A549 (cell line): ENCODE results near the gene CCDC47. TPM values are rescaled to one million over a fixed set of nuclear protein-coding genes. Genes with fewer than 3 reads are reported as not detected.

Source experiments
- ATAC-seq, 2 experiments: fragments of 200-7000 bp in 1 of 2; fragments of >200 bp in 1 of 2; cut with Nextera tagmentation in 1 of 2; cut with Tn5 transposase in 1 of 2; 3 replicates each; pipeline versions ENCODE4 v1.8.0 to v1.9.1; 2018 to 2020; ENCODE audit warnings: mild to moderate bottlenecking in 1 of 2, moderate library complexity in 1 of 2
- CTCF ChIA-PET: fragments of 300-600 bp; sonication (Branson Sonifier 250); formaldehyde crosslinking; extraction: SDS; loops from one replicate; lab custom pipeline; 2021; ENCODE audit warnings: antibody characterized with exemption, inconsistent platforms; lab: Yijun Ruan, JAX
- POLR2A ChIA-PET: fragments of 350-600 bp; formaldehyde crosslinking; extraction: SDS; loops from one replicate; lab custom pipeline; 2021; ENCODE audit warnings: antibody characterized with exemption, inconsistent platforms; lab: Yijun Ruan, JAX
- DNase-seq, 2 experiments: peaks; one replicate each; pipeline versions ENCODE4 v3.0.0 to v3.0.0-alpha.2; 2011 to 2016; ENCODE audit warnings: low read depth in 1 of 2, low spot score in 1 of 2
- FAIRE-seq: peaks from 2 replicates; lab custom pipeline; 2011; peaks lifted over from hg19 to GRCh38; lab: Jason Lieb, UNC
- H3K27ac ChIP-seq, 2 experiments: fragments of >200 bp; sonication (Bioruptor Twin); formaldehyde crosslinking; 3 replicates each; pipeline ENCODE4 v1.5.1; 2016 to 2017
- H3K4me1 ChIP-seq: fragments of >200 bp; sonication (Bioruptor Twin); formaldehyde crosslinking; 3 replicates; pipeline ENCODE4 v1.6.1; 2016
- H3K4me2 ChIP-seq: fragments of >200 bp; sonication (Bioruptor Twin); formaldehyde crosslinking; 3 replicates; pipeline ENCODE4 v1.6.1; 2016
- H3K4me3 ChIP-seq: fragments of >200 bp; sonication (Bioruptor Twin); formaldehyde crosslinking; 3 replicates; pipeline ENCODE4 v1.5.1; 2016
- H3K9me3 ChIP-seq: fragments of >200 bp; sonication (Bioruptor Twin); formaldehyde crosslinking; 3 replicates; pipeline ENCODE4 v1.6.1; 2016
- BCL3 ChIP-seq: fragments of >200 bp; sonication (Bioruptor Twin); formaldehyde crosslinking; IDR thresholded peaks from 3 replicates; pipeline ENCODE4 v1.6.1; 2016
- CBX2 ChIP-seq: fragments of 200-600 bp; sonication (generic); IDR thresholded peaks from 2 replicates; pipeline ENCODE4 v1.6.1; 2016; ENCODE audit warnings: low read depth, mild to moderate bottlenecking, borderline replicate concordance
- CEBPB ChIP-seq, 2 experiments: fragments of >200 bp in 1 of 2; sonication (Bioruptor Twin) in 1 of 2; formaldehyde crosslinking in 1 of 2; IDR thresholded peaks; 2 replicates each; pipeline ENCODE4 v1.6.1; 2012 to 2016
- E2F6 ChIP-seq: IDR thresholded peaks from 2 replicates; pipeline ENCODE4 v1.6.1; 2012; ENCODE audit warnings: low read depth, borderline replicate concordance
- EHF ChIP-seq: fragments of 250-450 bp; sonication (Bioruptor Pico); IDR thresholded peaks from 2 replicates; pipeline ENCODE4 v1.5.0; 2020; ENCODE audit warnings: mild to moderate bottlenecking
- ELK1 ChIP-seq: fragments of 150-350 bp; IDR thresholded peaks from 2 replicates; pipeline ENCODE4 v1.6.1; 2014; ENCODE audit warnings: low read depth, mild to moderate bottlenecking, low read length
- HDAC2 ChIP-seq: fragments of 200-600 bp; sonication (generic); IDR thresholded peaks from 2 replicates; pipeline ENCODE4 v1.6.1; 2016
- HMGXB4 ChIP-seq: fragments of 250-450 bp; sonication (Bioruptor Pico); IDR thresholded peaks from 2 replicates; pipeline ENCODE4 v1.5.0; 2021; ENCODE audit warnings: mild to moderate bottlenecking, moderate library complexity, borderline replicate concordance
- JUNB ChIP-seq: fragments of >200 bp; sonication (Bioruptor Twin); formaldehyde crosslinking; IDR thresholded peaks from 2 replicates; pipeline ENCODE4 v1.6.1; 2016
- KDM1A ChIP-seq: fragments of 200-600 bp; sonication (generic); IDR thresholded peaks from 2 replicates; pipeline ENCODE4 v1.6.1; 2016; ENCODE audit warnings: low read depth, mild to moderate bottlenecking
- NFE2L2 ChIP-seq: fragments of 150-350 bp; conservative IDR thresholded peaks from 2 replicates; pipeline ENCODE4 v1.6.1; 2014; ENCODE audit warnings: low read length
- RARB ChIP-seq: fragments of 250-450 bp; sonication (Bioruptor Pico); IDR thresholded peaks from 2 replicates; pipeline ENCODE4 v1.8.0; 2021; ENCODE audit warnings: mild to moderate bottlenecking, moderate library complexity
- RCOR1 ChIP-seq: fragments of 150-350 bp; IDR thresholded peaks from 2 replicates; pipeline ENCODE4 v1.6.1; 2014; ENCODE audit warnings: antibody characterized with exemption, low read length, low read depth
- REST ChIP-seq: fragments of 200-600 bp; sonication (generic); IDR thresholded peaks from 2 replicates; pipeline ENCODE4 v1.6.1; 2016; ENCODE audit warnings: antibody characterized with exemption, mild to moderate bottlenecking, moderate library complexity
- SREBF2 ChIP-seq: fragments of 450-650 bp; IDR thresholded peaks from 2 replicates; pipeline ENCODE4 v1.6.1; 2014; ENCODE audit warnings: mild to moderate bottlenecking, moderate library complexity
- TP53 ChIP-seq: fragments of 250-450 bp; sonication (Bioruptor Pico); IDR thresholded peaks from 2 replicates; pipeline ENCODE4 v1.5.0; 2021; ENCODE audit warnings: mild to moderate bottlenecking, moderate library complexity
- WGBS: methylation state at CpG from one replicate; pipeline ENCODE4 v1.1.6; 2017; ENCODE audit errors: missing lambda C conversion rate; 5-methylcytosine and 5-hydroxymethylcytosine counted together
- polyA plus RNA-seq, 4 experiments: library from polyadenylated mRNA; depleted of rRNA in 3 of 4; stranded (reverse); fragments of >200 nt; fragmentation: RNase III in 1 of 4; extraction: RNeasy Plus Mini Kit Qiagen cat#74134 plus additional on column Dnase treatment in 1 of 4; gene quantifications; 2 replicates in 3 of 4; 3 replicates in 1 of 4; pipeline ENCODE4 v1.2.3, GENCODE V29; 2011 to 2017

CCDC47 gene
- polyA plus RNA-seq, 2 of the 4 experiments (the other 2 are of a cell fraction), result 141 to 163 TPM

GRCh38 chr17:63775420-63775819, 2.0 kb upstream of the CCDC47 start (continued):
- TF ChIP-seq REST (no peak), JUNB (no peak), HMGXB4 (CRISPR knock-in tag) (no peak), NFE2L2 (no peak), EHF (CRISPR knock-in tag) (no peak), RCOR1 (no peak)

- TF ChIP-seq SREBF2 (no peak), ELK1 (no peak), HMGXB4 (CRISPR knock-in tag) (no peak), TP53 (CRISPR knock-in tag) (no peak), BCL3 (no peak), RARB (CRISPR knock-in tag) (no peak), HDAC2 (no peak), CBX2 (no peak), CEBPB (IDR thresholded peaks at IDR 0.05) (no peak), E2F6 (no peak), KDM1A (no peak)
- Histone ChIP-seq H3K4me2 (peak overlapping the region; percentile 89), H3K27ac (peak overlapping the region; percentile 98 to 99), H3K4me1 (peaks cover 40% of the 10 kb centered on the region), H3K4me3 (peak overlapping the region; percentile 71), H3K9me3 (no peaks in the 10 kb centered on the region)
- ChIA-PET POLR2A (interaction anchor here (2.0 to 2.4 kb wide), 2 partner anchors 9 to 19 kb away, joined by 9 to 31 read pairs; no protein-coding TSS in a partner anchor), CTCF (interaction anchor here (1.2 to 3.3 kb wide), 8 partner anchors 9 to 162 kb away, joined by 3 to 15 read pairs (median 5); no protein-coding TSS in a partner anchor)
- no peak for FAIRE-seq
- no peak for ATAC-seq
- DNase-seq, result no peak
- WGBS, result 2% methylated on average over 4 of the region's 4 CpGs
These were observed 1.5 kb upstream of the CCDC47 start for GRCh38 chr17:63774969-63775265.
